H1 (cell line): ENCODE results near the gene MAPKAP1. TPM values are rescaled to one million over a fixed set of nuclear protein-coding genes. Genes with fewer than 3 reads are reported as not detected.

Source experiments
- BRCA1 ChIP-seq: IDR thresholded peaks from 2 replicates; pipeline ENCODE4 v1.6.1; 2012; ENCODE audit warnings: low read depth, low read length, improper control_type of control experiment
- POLR2A ChIP-seq, 2 experiments: IDR thresholded peaks; 1 replicate in 1 of 2; 2 replicates in 1 of 2; pipeline ENCODE4 v1.6.1; 2011; ENCODE audit warnings: low read depth in 2 of 2, low read length in 2 of 2, mild to moderate bottlenecking in 2 of 2; ENCODE audit errors: control extremely low read depth in 1 of 2
- RFX5 ChIP-seq: IDR thresholded peaks from 2 replicates; pipeline ENCODE4 v1.6.1; 2011; ENCODE audit warnings: low read depth, low read length, improper control_type of control experiment, borderline replicate concordance
- RNF2 ChIP-seq: fragments of 200-900, 300-1000 bp; sonication (generic); IDR thresholded peaks from 2 replicates; pipeline ENCODE4 v1.7.1; 2016; ENCODE audit warnings: borderline replicate concordance, low read depth, mild to moderate bottlenecking, antibody characterized with exemption, low read length; ENCODE audit not compliant: poor library complexity, severe bottlenecking; ENCODE audit errors: missing control alignments
- RXRA ChIP-seq: IDR thresholded peaks from 2 replicates; pipeline ENCODE4 v1.6.1; 2011; ENCODE audit warnings: low read depth, mild to moderate bottlenecking, low read length, moderate library complexity; ENCODE audit not compliant: insufficient read depth
- SIN3A ChIP-seq, 2 experiments: IDR thresholded peaks in 1 of 2; conservative IDR thresholded peaks in 1 of 2; 2 replicates each; pipeline ENCODE4 v1.6.1; 2011 to 2012; ENCODE audit warnings: low read length in 2 of 2, improper control_type of control experiment in 1 of 2, low read depth in 1 of 2, mild to moderate bottlenecking in 1 of 2
- polyA plus RNA-seq, 7 experiments: library from polyadenylated mRNA; depleted of rRNA in 3 of 7; stranded (reverse) in 5 of 7; unstranded in 2 of 7; fragments of >200 nt in 5 of 7; fragments of 200-250 nt in 2 of 7; gene quantifications; 1 replicate in 5 of 7; 2 replicates in 1 of 7; 4 replicates in 1 of 7; pipeline versions ENCODE4 v1.2.1 to v1.2.3, GENCODE V29; 2011 to 2013; ENCODE audit warnings: missing spikeins in 2 of 7, mixed read lengths in 2 of 7
- total RNA-seq: library from RNA; stranded (reverse); fragmentation: NEBNext Ultra II Directional; extraction: Animal tissue kit (Norgen Biotek cat#: 25700); gene quantifications from 2 replicates; pipeline ENCODE4 v1.2.1, GENCODE V29; 2021

MAPKAP1 gene
- total and polyA plus RNA-seq, 2 of the 8 experiments (the other 6 are each of a cell fraction or from before 2014, with no cell fraction given): 79.2 to 140 TPM

DNA sequence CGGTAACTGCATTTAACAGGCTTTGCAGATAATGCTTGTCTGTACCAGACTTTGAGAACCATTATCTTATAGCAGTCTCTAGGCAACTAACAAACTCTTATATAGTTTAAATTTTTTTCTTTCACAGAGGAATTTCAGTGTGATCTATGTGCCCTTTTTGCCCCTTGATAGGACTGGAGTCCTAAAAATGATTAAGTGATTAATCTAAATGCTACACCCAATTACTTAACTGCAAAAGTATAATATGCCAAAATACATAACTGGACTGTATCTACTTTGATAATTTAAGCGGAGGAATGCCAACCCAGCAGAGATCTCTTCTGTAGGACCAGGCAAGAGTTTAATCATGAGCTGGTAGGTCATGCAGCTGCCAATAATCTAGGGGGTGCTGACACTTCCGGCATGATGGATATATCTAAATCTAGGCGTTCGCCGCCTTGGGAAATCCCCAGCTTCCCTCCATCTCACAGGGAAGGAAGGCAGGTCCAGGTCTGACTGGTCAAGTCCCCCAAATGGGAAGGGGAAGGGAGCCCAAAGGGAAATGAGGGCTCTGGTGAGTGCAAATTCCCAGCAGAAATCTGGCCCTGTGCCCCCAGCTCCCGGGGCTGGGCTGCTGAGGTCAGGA is 239.8 kb downstream of the MAPKAP1 start (continued):
- TF ChIP-seq SIN3A (conservative IDR thresholded peaks at IDR 0.05 in 1 of 2, IDR thresholded peaks at IDR 0.05 in 1 of 2; ENCODE audit: low read depth in 1 of 2, low read length in 2 of 2): no peak
- no peak for TF ChIP-seq RNF2
- no peak for TF ChIP-seq RFX5
- TF ChIP-seq BRCA1: no peak
- TF ChIP-seq POLR2A (IDR thresholded peaks at IDR 0.05; ENCODE audit: control extremely low read depth in 1 of 2, low read depth in 2 of 2, low read length in 2 of 2): no peak
- no peak for TF ChIP-seq RXRA
- TF ChIP-seq, all 59 proteins: peak for 0
